ENCODE measurements around the gene C4orf51.

The C4orf51 gene

GRCh38 chr4:145772347-145772746 lies 92.4 kb downstream of the C4orf51 start:
- intact Hi-C loops (cut with DNase I; ENCODE audit: low total_unique reads): no loop called here
- TF ChIP-seq CTCF (IDR thresholded peaks at IDR 0.05): no peak
- no peak overlapping the region for H3K4me3 ChIP-seq
- H3K4me1 ChIP-seq: no peaks in the 10 kb centered on the region
- no peaks in the 10 kb centered on the region for H3K9me3 ChIP-seq
- H3K27ac ChIP-seq: no peak overlapping the region
- no peak for DNase-seq
- H3K27me3 ChIP-seq: no peaks in the 10 kb centered on the region
- peaks cover 18 to 44% (median 25%) of the 10 kb centered on the region in 3 donors for H3K36me3 ChIP-seq

DNA sequence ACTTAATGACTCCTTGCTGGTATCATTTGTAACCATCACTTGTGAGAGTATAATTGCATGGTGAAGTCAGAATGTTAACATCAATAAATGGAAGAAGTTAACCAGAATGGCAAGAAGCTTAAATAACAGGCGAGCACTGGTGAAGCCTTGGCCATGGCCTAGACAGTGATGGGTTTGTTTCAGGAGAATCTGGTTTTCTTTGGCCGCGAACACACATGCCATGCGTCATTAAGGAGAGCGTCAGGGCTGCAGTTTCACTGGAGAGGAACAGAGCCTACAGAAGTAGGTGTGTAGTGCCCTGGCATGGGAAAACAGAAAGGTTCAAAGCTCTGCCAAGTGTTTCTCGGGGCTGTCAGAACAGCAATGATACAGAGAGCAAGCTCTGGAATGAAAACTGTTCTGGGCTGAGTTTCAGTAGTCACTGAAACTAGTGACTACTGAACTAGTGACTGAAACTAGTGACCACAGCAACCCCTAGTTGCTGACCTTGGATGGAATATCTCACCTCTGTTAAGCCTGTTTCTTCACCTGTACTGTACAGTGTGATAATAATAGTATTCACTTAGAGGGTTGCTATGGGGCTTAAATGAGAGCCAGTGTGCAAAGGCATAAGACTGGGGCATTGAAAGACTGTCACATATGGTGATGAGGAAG lies 93.8 kb downstream of the C4orf51 start:
- TF ChIP-seq CTCF (IDR thresholded peaks at IDR 0.05): no peak
- Histone ChIP-seq H3K4me3 (no peak overlapping the region), H3K27me3 (no peaks in the 10 kb centered on the region), H3K9me3 (no peaks in the 10 kb centered on the region), H3K4me1 (no peaks in the 10 kb centered on the region), H3K36me3 (peaks cover 18 to 45% (median 29%) of the 10 kb centered on the region in 3 donors), H3K27ac (no peak overlapping the region)
- intact Hi-C loops (cut with DNase I; ENCODE audit: low total_unique reads): no loop called here
- DNase-seq: no peak

DNA sequence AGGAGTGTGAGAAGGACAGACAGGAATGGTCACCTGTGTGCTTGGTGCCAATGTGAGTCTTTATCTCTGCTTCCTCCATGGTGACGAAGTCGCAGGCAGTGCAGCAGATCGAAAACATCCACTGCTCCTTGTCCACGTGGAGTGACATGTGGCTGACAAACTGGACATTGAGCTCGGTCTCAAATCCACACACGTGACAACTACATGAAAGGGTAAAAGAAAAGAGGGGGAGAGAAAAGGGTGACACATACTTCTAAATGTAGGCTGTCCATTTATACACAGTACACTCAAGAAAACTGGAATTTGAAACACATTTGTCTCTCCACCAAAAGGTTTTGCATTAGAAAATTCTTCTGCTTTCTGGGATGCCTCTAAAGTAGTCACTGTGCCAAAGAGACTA lies 94.5 kb downstream of the C4orf51 start:
- no peaks in the 10 kb centered on the region for H3K9me3 ChIP-seq
- intact Hi-C loops (cut with DNase I; ENCODE audit: low total_unique reads): no loop called here
- H3K4me1 ChIP-seq: no peaks in the 10 kb centered on the region
- no peaks in the 10 kb centered on the region for H3K27me3 ChIP-seq
- DNase-seq: no peak
- H3K36me3 ChIP-seq: peaks cover 18 to 48% (median 34%) of the 10 kb centered on the region in 3 donors
- no peak overlapping the region for H3K27ac ChIP-seq
- no peak overlapping the region for H3K4me3 ChIP-seq
- TF ChIP-seq CTCF (IDR thresholded peaks at IDR 0.05): no peak

DNA sequence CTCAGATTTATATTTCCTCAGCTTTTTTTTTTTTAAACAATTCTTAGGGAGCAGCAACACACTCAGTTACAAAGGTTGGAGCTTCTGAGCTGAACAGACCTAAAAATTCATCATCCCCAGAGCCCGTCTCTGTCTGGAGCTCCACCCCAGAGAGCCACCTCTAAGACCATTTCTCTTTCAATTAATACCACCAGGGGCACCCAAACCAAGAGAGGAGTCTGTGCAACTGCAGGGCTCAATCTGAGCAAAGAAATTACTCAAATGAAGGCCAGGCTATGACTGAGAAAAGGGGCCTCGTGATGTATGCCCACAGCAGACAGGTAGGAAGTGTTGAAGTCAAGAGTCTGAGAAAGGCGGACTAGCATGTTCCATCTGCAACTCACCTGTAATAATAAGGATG lies 95.5 kb downstream of the C4orf51 start:
- Histone ChIP-seq H3K4me1 (no peaks in the 10 kb centered on the region), H3K27ac (no peak overlapping the region)

GRCh38 chr4:145776208-145776607 lies 96.3 kb downstream of the C4orf51 start:
- H3K4me3 ChIP-seq: no peak overlapping the region
- TF ChIP-seq CTCF (IDR thresholded peaks at IDR 0.05): no peak
- no peak for DNase-seq
- no peaks in the 10 kb centered on the region for H3K27me3 ChIP-seq
- H3K9me3 ChIP-seq: no peaks in the 10 kb centered on the region
- no peaks in the 10 kb centered on the region for H3K4me1 ChIP-seq
- no peak overlapping the region for H3K27ac ChIP-seq
- intact Hi-C loops (cut with DNase I; ENCODE audit: low total_unique reads): no loop called here
- H3K36me3 ChIP-seq: peaks cover 18 to 48% (median 34%) of the 10 kb centered on the region in 3 donors

More for the DNA sequence above, 95.5 kb downstream of the C4orf51 start:
- H3K4me3 ChIP-seq: no peak overlapping the region
- peaks cover 18 to 48% (median 34%) of the 10 kb centered on the region in 3 donors for H3K36me3 ChIP-seq
- intact Hi-C loops (cut with DNase I; ENCODE audit: low total_unique reads): no loop called here
- H3K27me3 ChIP-seq: no peaks in the 10 kb centered on the region
- DNase-seq: no peak
- no peak for TF ChIP-seq CTCF (IDR thresholded peaks at IDR 0.05)
- no peaks in the 10 kb centered on the region for H3K9me3 ChIP-seq

Data from tibial artery (tissue), 4 donors.